DMS153 (cell line): Measurements from ENCODE around the gene LRRC18.

Experiments used
- DNase-seq: peaks from one replicate; lab custom pipeline; 2025; lab: John Stamatoyannopoulos, UW

LRRC18 gene

GRCh38 chr10:48907730-48908129 lies 31.9 kb downstream of the LRRC18 start:
- no peak for DNase-seq

- DNase-seq, result no peak
Observed at GRCh38 chr10:48906841-48907240, 32.8 kb downstream of the LRRC18 start.

- no peak for DNase-seq
Observed at GRCh38 chr10:48905311-48905710, 34.3 kb downstream of the LRRC18 start.

- DNase-seq, result no peak
Observed at GRCh38 chr10:48904861-48905260, 34.8 kb downstream of the LRRC18 start.

GRCh38 chr10:48903151-48903550 lies 36.5 kb downstream of the LRRC18 start:
- no peak for DNase-seq

GRCh38 chr10:48902096-48902495 lies 37.5 kb downstream of the LRRC18 start:
- DNase-seq, result no peak

DNA sequence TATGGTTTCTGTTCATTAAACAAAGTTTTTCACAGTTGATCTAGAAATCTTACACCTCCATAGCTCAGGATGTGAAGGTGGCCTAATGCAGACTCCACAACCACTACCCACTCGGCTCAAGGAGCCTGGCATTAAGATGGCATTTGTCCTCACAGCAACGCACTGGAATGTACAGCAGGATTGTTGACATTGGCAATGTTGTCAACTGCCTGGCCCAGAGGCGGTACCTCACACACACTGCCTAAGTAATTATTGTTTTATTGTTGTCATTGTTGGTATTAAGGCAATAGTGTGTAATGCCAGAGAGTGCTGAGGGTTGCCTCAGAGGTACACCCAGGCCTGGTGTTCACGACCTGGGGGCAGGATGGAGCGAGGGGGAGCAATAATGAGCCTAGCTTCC lies 38.3 kb downstream of the LRRC18 start:
- DNase-seq, result no peak

GRCh38 chr10:48900371-48900801 lies 39.3 kb downstream of the LRRC18 start:
- DNase-seq, result no peak

GRCh38 chr10:48899781-48900180 lies 39.9 kb downstream of the LRRC18 start:
- DNase-seq, result no peak

GRCh38 chr10:48898426-48898825 lies 41.2 kb downstream of the LRRC18 start:
- no peak for DNase-seq

- no peak for DNase-seq
Observed at GRCh38 chr10:48897441-48897790, 42.2 kb downstream of the LRRC18 start.

DNA sequence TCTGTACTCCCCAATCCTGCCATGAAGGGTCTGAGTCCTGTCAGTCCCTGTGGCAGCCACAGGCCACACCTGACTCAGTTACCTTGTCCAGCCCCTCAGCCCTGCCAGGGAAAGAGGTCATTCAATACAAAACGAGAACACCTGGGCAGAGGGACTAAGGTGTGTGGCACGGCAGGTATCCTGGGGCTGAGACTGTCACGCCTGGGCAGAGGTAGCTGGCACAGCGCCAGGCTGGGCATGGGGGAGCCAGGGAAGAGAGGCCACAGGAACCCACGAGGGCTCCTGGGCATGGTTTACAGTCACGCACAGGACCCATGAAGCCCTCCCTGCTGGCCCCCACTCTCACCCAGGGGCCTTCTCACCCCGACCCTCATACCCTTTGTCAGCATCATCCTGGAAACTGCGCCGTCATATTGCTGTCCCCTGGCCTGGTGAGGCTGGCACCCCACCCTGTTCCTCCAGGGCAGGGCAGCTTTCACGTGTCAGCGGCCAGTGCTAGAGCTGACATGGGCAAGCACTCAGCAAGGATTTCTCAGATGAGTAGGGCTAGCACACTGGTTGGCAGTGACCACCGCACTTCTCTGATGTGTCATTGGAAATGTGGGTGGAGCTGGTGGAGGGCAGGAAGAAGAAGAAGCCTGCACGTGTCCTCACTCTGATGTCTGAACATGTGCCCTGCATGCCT lies 42.7 kb downstream of the LRRC18 start:
- DNase-seq, result no peak

DNA sequence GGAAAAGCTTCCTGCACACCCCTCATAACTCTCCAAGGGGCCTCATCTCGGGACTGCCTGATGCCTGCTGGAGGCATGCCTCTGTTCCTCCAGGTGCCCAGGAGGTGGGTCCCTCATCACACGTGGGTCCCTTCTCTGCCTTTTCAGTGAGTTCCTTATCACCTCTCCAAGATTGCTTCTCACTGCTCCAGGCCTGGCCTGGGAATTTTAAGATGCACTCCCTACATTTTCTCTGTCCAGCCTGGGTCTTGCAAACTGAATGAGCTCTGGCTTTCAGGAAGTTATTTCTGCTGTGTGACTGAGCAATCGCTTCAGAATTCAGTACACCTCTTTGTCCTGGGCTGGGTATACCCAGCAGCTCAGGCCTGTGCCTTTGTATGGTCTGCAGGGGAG lies 43.8 kb downstream of the LRRC18 start:
- no peak for DNase-seq

DNA sequence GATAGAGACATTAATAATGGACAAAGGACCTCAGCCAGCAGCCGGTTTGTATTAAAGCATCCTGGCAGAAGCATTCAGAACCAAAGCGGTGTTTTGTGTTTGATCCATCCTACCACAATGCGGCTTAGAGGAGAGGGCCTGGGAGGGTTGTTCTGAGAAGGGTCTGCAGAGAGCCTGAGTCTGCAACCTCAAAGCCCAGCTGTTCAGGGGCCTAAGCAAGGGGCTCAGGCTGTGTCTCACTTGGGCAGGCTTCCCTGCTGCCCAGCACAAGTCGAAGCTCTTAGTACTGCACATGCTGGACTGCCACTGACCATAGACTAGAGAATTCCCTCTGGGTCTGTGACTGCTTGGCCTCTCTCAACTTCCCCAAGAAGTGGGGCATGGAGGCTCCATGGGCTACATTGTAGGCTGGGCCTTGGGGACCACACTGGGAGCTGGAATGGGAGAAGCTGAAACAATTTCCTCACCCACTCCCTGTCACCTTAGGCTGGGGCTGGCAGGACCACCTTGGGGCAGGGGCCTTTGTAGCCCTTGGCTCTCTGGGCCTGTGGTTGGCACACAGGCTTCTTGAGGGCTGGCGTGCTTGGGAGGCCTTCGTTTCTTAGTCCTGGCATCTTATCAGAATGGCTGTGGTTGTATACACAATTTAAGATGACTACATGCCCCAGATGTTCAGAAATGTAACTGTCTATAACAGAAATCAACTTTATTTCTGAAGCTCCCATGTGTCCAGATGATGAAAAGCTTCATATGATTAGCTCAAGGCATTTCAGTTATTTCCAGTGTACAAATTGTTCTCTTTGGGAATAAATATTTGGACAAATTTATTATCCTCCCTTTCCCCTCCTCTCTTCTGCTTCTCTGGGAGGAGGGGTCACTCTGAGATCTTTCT lies 44.5 kb downstream of the LRRC18 start:
- DNase-seq, result no peak

DNA sequence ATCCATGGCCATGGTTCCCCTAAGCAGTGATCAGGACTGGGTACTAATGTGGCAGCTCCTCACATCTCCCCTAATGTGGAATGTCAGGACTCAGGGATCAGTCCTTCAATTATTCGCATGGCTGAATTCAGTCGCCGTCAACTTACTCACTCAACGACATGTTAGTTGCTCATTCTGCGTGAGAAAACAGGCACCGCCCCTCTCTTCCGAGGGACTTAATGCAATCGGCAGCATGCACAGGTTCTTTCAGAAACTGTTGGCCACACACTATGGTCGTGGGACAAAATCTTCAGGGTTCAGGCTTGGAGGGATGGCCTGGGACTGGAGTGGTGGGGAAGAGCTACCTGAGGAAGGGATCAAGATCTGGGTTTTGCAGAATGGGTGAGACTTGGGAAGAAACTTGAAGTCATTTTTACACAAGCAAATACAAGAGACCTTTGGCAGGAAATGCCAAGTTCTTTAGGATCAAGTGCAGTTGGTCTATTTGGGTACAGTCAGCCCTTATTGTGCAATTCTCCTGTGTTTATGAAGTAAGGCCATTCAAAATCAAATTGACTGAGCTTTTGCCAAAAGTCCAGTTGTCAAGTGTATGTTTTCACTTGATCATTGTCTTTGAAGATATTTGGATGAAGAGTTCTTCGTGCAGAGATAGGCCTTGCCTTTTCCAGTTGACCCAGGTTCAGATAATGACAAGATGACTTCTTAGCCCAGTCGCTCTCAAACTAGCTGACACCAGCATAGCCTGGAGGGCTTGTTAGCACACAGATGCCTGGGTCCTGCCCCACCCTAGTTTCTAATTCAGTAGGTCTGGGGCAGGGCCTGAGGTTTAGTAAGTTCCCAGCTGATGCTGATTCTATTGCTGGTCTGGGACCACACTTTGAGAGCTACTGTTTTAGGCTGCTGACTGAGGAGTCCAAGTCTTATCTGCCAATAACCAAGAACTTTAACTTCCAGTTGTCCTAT lies 48.5 kb downstream of the LRRC18 start:
- DNase-seq, result no peak

GRCh38 chr10:48887982-48888381 lies 51.7 kb downstream of the LRRC18 start:
- DNase-seq, result no peak

- DNase-seq, result no peak
Observed at GRCh38 chr10:48885376-48885775, 54.3 kb downstream of the LRRC18 start.

- no peak for DNase-seq
Observed at GRCh38 chr10:48884179-48885045, 55.2 kb downstream of the LRRC18 start.

DNA sequence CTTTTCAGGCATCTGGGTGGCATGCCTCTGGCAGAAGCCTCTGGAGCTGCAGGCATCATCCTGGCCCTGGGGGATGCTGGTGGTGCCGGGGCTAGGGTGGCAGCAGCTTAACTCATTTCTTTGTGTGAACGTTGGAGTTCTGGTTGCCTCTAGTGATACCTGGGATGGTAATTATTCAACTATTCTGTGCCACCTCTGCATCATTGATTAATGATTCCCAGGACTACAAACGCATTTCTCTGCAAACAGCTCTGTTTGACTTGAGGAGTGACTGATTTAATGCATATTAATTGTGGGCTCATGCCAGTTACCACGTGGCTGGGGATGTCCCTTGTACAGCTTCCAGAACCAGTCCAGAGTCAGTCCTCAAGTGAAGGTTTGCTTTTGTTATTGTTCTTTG lies 55.9 kb downstream of the LRRC18 start:
- no peak for DNase-seq

DNA sequence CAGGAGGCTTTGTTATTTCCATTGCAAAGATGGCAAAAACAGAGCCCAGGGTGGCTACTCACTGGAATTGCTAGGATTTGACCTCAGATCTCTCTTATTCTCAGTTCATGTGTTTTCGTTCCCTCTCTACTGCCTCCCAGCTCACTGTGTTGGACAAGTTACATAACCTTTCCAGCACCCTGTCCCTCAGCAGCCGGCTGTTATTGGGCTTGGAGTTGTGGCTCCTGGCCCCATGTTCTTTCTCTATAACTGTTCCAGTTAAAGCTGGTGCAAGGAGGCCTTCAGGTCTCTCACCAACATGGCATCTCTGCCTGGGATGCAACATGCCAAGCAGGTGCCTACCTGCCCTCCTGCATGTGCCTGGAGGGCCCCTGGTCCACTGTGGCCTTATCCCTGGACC lies 56.8 kb downstream of the LRRC18 start:
- no peak for DNase-seq

- DNase-seq, result no peak
Observed at GRCh38 chr10:48881937-48882336, 57.7 kb downstream of the LRRC18 start.
